HepG2 (cell line): ENCODE data around the gene AKTIP. TPM values are rescaled to one million over a fixed set of nuclear protein-coding genes. Genes with fewer than 3 reads are reported as not detected.

Experiments
- ASH2L ChIP-seq: fragments of 300-600, 200-600 bp; sonication (generic); IDR thresholded peaks from 2 replicates; pipeline ENCODE4 v1.7.0; 2017; ENCODE audit warnings: low read depth, mild to moderate bottlenecking, moderate library complexity, mixed read lengths, low read length; ENCODE audit not compliant: insufficient read length
- FOSL2 ChIP-seq: sonication (generic); formaldehyde crosslinking; IDR thresholded peaks from 2 replicates; pipeline ENCODE4 v1.4.0; 2020; ENCODE audit warnings: missing genetic modification reagents
- HDAC1 ChIP-seq: sonication (generic); formaldehyde crosslinking; IDR thresholded peaks from 2 replicates; pipeline ENCODE4 v1.5.1; 2020; ENCODE audit warnings: mild to moderate bottlenecking, missing genetic modification reagents
- HMGXB3 ChIP-seq: sonication (generic); formaldehyde crosslinking; IDR thresholded peaks from 2 replicates; pipeline ENCODE4 v1.4.0; 2020; ENCODE audit warnings: missing genetic modification reagents, borderline replicate concordance
- HNF4A ChIP-seq: sonication (generic); formaldehyde crosslinking; IDR thresholded peaks from 2 replicates; pipeline ENCODE4 v1.4.0; 2020; ENCODE audit warnings: missing genetic modification reagents
- KDM6A ChIP-seq: IDR thresholded peaks from 2 replicates; pipeline ENCODE4 v1.6.1; 2016; ENCODE audit warnings: low read depth
- LCORL ChIP-seq, 2 experiments: fragments of 450-650 bp in 1 of 2; sonication (generic) in 1 of 2; formaldehyde crosslinking in 1 of 2; IDR thresholded peaks; 2 replicates each; pipeline versions ENCODE4 v1.5.0 to v1.6.1; 2017 to 2020; ENCODE audit warnings: antibody characterized with exemption in 1 of 2, missing genetic modification reagents in 1 of 2
- NFYB ChIP-seq: sonication (generic); formaldehyde crosslinking; IDR thresholded peaks from 2 replicates; pipeline ENCODE4 v1.4.0; 2020; ENCODE audit warnings: missing genetic modification reagents
- PPARG ChIP-seq: conservative IDR thresholded peaks from 2 replicates; pipeline ENCODE4 v1.6.1; 2016; ENCODE audit warnings: missing biosample characterization, missing genetic modification reagents
- SAP130 ChIP-seq: IDR thresholded peaks from 2 replicates; pipeline ENCODE4 v1.6.1; 2016; ENCODE audit warnings: low read depth
- SIN3A ChIP-seq: IDR thresholded peaks from 2 replicates; pipeline ENCODE4 v1.6.1; 2011; ENCODE audit warnings: low read depth, mild to moderate bottlenecking, control low read depth, low read length, borderline replicate concordance
- TAF1 ChIP-seq: sonication (generic); formaldehyde crosslinking; IDR thresholded peaks from 2 replicates; pipeline ENCODE4 v1.4.0; 2020; ENCODE audit warnings: missing genetic modification reagents
- TBX2 ChIP-seq: sonication (generic); formaldehyde crosslinking; IDR thresholded peaks from 2 replicates; pipeline ENCODE4 v1.5.0; 2020; ENCODE audit warnings: missing genetic modification reagents, mild to moderate bottlenecking, borderline replicate concordance
- ZC3H4 ChIP-seq: sonication (generic); formaldehyde crosslinking; IDR thresholded peaks from 2 replicates; pipeline ENCODE4 v1.4.0; 2020; ENCODE audit warnings: missing genetic modification reagents, borderline replicate concordance
- ZMYM3 ChIP-seq: sonication (generic); formaldehyde crosslinking; IDR thresholded peaks from 2 replicates; pipeline ENCODE4 v1.5.1; 2020; ENCODE audit warnings: mild to moderate bottlenecking, missing genetic modification reagents
- ZNF251 ChIP-seq: sonication (generic); formaldehyde crosslinking; IDR thresholded peaks from 2 replicates; pipeline ENCODE4 v1.9.0; 2021; ENCODE audit warnings: mild to moderate bottlenecking, missing genetic modification reagents
- ZNF724P ChIP-seq: sonication (generic); formaldehyde crosslinking; IDR thresholded peaks from 2 replicates; pipeline ENCODE4 v1.8.0; 2022; ENCODE audit warnings: missing genetic modification reagents, borderline replicate concordance
- ZSCAN21 ChIP-seq: sonication (generic); formaldehyde crosslinking; IDR thresholded peaks from 2 replicates; pipeline ENCODE4 v1.8.0; 2022; ENCODE audit warnings: mild to moderate bottlenecking, missing genetic modification reagents, moderate library complexity, borderline replicate concordance
- polyA plus RNA-seq, 8 experiments: library from polyadenylated mRNA; depleted of rRNA in 3 of 8; stranded (reverse) in 7 of 8; unstranded in 1 of 8; fragments of >200 nt; fragmentation: Illumina TruSeq in 4 of 8; extraction: Trizol in 4 of 8; gene quantifications; 2 replicates each; pipeline versions ENCODE4 v1.2.1 to v1.2.3, GENCODE V29; 2011 to 2016; ENCODE audit warnings: low read depth in 4 of 8, missing spikeins in 1 of 8, mixed read lengths in 1 of 8; ENCODE audit not compliant: insufficient read depth in 1 of 8
- total RNA-seq, 5 experiments: library from RNA; depleted of rRNA; stranded (reverse); fragments of >200 nt; fragmentation: Illumina TruSeq; extraction: Trizol; gene quantifications; 2 replicates each; pipeline ENCODE4 v1.2.3, GENCODE V29; 2016; ENCODE audit warnings: low read depth in 1 of 5
- TF ChIP-seq, protein P1 (sequence below): sonication (generic); formaldehyde crosslinking; IDR thresholded peaks from 2 replicates; pipeline ENCODE4 v1.5.0; 2020; ENCODE audit warnings: mild to moderate bottlenecking, missing genetic modification reagents
- TF ChIP-seq, protein P2 (sequence below): sonication (generic); formaldehyde crosslinking; IDR thresholded peaks from 2 replicates; pipeline ENCODE4 v1.9.0; 2022; ENCODE audit warnings: low read depth, missing genetic modification reagents

Gene AKTIP
- total and polyA plus RNA-seq, 2 of the 13 experiments (the other 11 are each of a cell fraction or from before 2014, with no cell fraction given): 28.8 to 49.0 TPM

DNA sequence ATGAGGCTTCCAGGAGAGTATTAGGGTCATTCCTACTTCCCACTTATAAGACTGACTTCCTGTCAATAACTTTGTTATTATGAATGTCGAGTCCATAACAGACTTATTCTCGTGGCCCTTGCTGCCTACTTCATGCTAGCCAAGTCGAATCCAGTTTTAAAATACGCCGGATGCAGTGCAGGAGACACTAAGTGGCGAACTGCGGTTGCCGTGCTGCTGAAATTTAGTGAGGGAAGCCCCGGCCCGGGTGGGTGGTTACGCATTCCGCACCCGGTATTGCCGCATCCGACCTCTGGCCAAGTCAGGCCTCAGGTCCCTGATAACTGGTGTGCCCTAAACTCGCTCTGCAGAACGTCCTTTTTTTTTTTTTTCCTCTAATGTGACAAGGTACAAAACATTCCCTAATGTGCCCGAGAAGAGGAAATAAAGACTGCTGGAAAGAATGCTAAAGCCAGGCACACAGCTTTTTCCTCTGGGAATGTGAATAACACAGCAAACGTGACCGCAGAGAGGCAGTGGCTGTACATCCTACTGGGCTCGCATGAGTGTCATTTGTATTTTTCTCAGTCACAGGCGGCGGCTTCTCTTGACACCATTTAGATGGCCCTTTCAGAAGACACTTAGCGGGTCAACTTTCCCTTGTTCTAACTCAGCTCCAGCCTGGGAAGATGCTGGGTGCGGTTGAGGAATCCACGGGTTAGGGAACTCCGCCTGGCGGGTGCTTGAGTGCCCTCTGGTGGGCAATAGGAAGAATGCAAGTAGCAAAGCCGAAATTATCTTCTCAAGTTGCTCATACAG is 7.1 kb upstream of the AKTIP start (continued):
- no peak for TF ChIP-seq HMGXB3
- peak; percentile 28; the same call in 1 of the 2 replicates for TF ChIP-seq NFYB (CRISPR knock-in tag)
- TF ChIP-seq ZMYM3: peak; percentile 60
- peak; percentile 53; the same call in 1 of the 2 replicates for TF ChIP-seq PPARG (CRISPR knock-in tag)
- 0 out of 2 replicates have a peak, but pooled peaks have one; percentile 29 for TF ChIP-seq ZC3H4
- TF ChIP-seq, protein P1, sequence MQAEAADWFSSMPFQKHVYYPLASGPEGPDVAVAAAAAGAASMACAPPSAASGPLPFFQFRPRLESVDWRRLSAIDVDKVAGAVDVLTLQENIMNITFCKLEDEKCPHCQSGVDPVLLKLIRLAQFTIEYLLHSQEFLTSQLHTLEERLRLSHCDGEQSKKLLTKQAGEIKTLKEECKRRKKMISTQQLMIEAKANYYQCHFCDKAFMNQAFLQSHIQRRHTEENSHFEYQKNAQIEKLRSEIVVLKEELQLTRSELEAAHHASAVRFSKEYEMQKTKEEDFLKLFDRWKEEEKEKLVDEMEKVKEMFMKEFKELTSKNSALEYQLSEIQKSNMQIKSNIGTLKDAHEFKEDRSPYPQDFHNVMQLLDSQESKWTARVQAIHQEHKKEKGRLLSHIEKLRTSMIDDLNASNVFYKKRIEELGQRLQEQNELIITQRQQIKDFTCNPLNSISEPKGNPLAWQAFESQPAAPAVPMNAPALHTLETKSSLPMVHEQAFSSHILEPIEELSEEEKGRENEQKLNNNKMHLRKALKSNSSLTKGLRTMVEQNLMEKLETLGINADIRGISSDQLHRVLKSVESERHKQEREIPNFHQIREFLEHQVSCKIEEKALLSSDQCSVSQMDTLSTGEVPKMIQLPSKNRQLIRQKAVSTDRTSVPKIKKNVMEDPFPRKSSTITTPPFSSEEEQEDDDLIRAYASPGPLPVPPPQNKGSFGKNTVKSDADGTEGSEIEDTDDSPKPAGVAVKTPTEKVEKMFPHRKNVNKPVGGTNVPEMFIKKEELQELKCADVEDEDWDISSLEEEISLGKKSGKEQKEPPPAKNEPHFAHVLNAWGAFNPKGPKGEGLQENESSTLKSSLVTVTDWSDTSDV (CRISPR knock-in tag): no peak
- TF ChIP-seq TAF1 (CRISPR knock-in tag): peak; percentile 47; the same call in 1 of the 2 replicates
- no peak for TF ChIP-seq ZNF251 (CRISPR knock-in tag)
- peak; percentile 78; the same call in 1 of the 2 replicates for TF ChIP-seq TBX2 (CRISPR knock-in tag)
- 0 out of 2 replicates have a peak, but pooled peaks have one; percentile 32 for TF ChIP-seq KDM6A (CRISPR knock-in tag)
- TF ChIP-seq, protein P2, sequence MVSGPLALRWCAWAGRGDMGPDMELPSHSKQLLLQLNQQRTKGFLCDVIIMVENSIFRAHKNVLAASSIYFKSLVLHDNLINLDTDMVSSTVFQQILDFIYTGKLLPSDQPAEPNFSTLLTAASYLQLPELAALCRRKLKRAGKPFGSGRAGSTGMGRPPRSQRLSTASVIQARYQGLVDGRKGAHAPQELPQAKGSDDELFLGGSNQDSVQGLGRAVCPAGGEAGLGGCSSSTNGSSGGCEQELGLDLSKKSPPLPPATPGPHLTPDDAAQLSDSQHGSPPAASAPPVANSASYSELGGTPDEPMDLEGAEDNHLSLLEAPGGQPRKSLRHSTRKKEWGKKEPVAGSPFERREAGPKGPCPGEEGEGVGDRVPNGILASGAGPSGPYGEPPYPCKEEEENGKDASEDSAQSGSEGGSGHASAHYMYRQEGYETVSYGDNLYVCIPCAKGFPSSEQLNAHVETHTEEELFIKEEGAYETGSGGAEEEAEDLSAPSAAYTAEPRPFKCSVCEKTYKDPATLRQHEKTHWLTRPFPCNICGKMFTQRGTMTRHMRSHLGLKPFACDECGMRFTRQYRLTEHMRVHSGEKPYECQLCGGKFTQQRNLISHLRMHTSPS (CRISPR knock-in tag): no peak
- TF ChIP-seq LCORL (IDR thresholded peaks at IDR 0.05): no peak
- TF ChIP-seq LCORL (CRISPR knock-in tag; IDR thresholded peaks at IDR 0.05): peak; percentile 70; the same call in 1 of the 2 replicates
- TF ChIP-seq FOSL2: peak; percentile 55
- no peak for TF ChIP-seq ZNF724P (CRISPR knock-in tag)
- peak; percentile 67; the same call in 1 of the 2 replicates for TF ChIP-seq HDAC1 (CRISPR knock-in tag)
- peak; percentile 58 for TF ChIP-seq ASH2L
- no peak; the same call in 1 of the 2 replicates for TF ChIP-seq ZSCAN21
- TF ChIP-seq SIN3A: peak; percentile 24; the same call in 1 of the 2 replicates
- TF ChIP-seq SAP130 (CRISPR knock-in tag): peak; percentile 31; the same call in 1 of the 2 replicates
- peak; percentile 55; the same call in 1 of the 2 replicates for TF ChIP-seq HNF4A (CRISPR knock-in tag)
